Amniotic stem cell (primary cell): ENCODE data around the gene FAM50B.

Experiments used
- DNase-seq: peaks from one replicate; lab custom pipeline; 2025; lab: John Stamatoyannopoulos, UW

The FAM50B gene

DNA sequence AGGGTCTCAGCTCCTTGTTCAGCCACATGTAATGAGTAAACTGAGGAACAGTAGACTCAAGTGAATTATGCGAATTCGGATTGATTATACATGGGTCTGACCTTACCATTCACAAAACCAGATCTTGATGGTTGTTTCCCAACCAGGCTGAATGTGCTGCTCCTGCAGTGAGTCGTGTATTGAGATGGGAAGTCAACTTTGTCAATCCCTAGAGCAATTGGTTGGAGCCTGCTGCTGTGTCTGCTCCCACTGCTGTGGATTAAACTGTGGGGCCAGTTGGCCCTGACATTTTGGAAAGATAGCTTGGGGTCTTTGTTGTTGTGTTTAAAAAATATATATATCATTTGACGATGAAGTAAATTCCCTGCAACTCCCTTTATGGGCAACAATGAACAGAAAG is 23.9 kb downstream of the FAM50B start:
- no peak for DNase-seq

DNA sequence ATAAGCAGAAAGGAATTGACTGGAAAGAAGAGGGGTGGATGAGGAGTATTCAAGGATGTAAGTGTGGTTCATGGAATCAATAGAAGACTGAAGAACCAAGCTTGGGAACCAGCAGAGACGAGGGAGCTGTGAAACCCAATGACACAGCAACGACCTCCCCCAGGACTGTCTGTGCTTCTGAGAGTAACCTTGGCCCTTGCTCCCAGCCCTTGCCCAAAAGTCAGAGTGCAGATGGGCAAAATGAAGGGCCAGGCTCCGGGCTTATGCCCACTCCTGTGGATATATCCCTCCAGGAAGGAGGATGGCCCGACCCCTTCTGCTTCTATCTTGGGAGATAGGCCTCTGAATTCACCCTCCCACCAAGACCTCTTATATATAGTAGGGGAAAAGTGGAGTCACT is 24.9 kb downstream of the FAM50B start:
- DNase-seq = no peak

DNA sequence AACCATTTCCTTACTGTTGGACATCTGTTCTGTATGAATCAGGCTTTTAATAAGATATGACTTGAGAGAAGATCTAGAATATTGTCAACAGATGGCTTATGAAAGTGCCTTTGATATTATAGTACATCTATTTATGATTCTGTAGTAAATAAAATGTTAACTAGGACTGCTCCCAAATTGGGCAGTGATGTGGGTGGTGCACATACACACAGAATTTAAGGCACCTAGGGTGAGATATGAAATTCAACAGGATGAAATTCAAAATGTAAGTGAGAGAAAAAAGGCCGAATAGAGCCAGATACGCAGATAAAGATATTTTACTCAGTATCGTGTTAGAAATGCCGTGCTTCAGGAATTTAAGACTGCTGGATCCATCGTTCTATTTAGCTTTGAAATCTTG is 26.3 kb downstream of the FAM50B start:
- no peak for DNase-seq

- no peak for DNase-seq
Observed at GRCh38 chr6:3876101-3876500, 26.9 kb downstream of the FAM50B start.

DNA sequence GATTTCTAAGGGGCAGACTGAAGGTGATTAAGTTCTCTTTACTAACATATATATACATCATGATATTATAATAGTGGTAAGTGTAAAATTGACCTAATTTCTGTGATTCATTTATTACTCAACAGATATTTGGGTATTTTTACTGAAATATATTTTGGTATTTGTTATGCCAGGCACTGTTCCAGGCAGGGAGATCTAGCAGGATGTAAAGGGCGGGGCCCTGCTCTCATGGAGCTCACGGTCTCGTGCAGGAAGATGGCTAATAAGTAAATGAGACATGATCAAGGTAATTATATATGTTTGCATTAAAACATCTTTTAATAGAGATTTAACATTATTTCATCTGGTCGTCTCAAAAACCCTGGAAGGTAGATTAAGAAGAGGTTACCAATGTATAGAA is 27.7 kb downstream of the FAM50B start:
- DNase-seq = no peak

- no peak for DNase-seq
Observed at GRCh38 chr6:3878048-3878666, 29.0 kb downstream of the FAM50B start.

DNA sequence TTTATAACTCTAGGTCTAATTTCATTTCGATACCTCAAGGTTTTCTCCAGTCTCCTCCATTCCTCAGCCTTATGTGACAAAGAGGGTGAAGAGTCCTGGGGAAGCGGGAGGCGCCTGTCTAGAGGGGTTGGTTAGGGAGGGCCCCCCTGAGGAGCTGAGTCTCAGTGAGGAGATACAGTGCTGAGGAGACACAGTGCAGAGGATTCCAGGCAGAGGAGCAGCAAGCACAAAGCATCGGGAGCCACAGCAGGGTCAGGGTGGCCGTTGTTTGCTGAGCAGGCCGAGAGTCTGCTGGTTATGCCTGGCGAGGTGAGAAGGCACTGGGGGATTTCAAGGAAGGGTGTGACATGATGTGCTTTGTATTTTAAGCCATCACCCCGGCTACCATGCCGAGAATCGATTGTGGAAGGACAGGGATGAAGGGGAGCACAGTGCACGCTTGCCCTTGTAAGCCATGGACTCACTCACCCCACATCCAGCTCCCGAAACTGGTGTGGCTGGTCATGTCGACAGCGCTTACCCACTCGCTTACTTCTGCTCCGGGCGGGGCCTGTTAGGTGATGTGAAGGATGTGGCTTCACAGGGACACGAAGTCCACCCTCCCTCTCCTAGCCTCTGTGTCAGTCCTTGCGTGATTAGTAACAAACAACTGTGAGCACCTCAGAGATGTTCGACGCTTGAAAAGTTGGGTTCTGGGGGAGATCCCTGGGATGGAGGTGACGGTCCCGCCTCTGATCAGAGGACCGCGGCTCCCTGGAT is 30.2 kb downstream of the FAM50B start:
- DNase-seq = no peak

DNA sequence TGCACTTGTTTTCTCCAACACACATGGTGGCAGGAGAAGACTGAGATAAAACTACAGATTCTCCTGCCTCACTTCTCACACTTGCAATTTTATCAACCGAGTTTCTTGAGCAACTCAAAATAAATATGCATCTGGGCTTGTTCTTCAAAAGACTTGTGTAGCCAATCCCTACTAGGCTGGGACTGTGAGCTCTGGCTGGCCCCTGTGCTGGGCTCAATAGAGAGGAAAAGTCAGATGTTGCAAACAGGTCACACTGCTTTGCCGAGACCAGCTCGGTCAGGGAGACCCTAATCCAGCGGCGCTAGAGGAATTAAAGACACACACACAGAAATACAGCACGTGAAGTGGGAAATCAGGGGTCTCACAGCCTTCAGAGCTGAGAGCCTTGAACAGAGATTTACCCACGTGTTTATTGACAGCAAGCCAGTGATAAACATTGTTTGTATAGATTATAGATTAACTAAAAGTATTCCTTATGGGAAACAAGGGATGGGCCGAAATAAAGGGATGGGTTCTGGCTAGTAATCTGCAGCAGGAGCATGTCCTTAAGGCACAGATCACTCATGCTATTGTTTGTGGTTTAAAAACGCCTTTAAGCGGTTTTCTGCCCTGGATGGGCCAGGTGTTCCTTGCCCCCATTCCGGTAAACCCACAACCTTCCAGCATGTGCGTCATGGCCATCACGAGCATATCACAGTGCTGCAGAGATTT is 32.7 kb downstream of the FAM50B start:
- DNase-seq = no peak

DNA sequence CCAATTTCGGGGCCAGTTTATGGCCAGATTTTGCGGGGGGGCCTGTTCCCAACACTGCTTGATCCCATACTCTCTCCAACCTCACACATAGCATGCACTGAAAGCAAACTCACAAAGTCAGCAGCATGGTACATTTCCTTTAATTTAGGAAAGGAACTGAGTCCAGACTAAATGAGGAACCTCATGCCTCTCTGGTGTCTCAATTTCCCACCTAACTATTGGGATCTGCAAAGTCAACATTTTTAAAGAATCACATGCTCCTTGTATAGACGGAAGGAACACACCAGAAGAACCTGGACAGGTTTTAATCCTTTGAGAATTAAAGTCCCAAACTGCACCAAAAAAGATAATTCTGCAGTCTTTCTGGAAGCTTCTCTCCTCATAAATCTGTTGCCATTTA is 33.3 kb downstream of the FAM50B start:
- DNase-seq = no peak

DNA sequence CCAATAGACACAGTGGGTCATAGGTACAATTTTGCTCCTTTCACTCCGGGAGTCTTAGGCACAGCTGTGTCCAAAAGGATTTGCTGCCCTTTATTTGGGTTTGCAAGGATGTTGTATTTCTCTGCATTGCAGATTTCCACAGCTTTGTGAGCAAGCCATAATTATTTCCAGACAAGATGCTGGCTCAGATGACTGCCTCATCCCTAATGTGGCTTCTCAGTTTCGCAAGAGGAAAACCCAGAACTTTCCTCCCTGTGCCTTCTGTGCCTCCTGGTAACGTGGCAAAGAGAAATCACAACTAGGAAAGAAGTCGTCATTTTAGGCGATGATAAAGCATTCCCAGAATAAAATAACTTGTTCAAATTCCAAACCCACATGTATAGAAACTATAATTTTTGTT is 33.7 kb downstream of the FAM50B start:
- DNase-seq = peak; percentile 64

- no peak for DNase-seq
Observed at GRCh38 chr6:3884007-3884745, 35.0 kb downstream of the FAM50B start.

DNA sequence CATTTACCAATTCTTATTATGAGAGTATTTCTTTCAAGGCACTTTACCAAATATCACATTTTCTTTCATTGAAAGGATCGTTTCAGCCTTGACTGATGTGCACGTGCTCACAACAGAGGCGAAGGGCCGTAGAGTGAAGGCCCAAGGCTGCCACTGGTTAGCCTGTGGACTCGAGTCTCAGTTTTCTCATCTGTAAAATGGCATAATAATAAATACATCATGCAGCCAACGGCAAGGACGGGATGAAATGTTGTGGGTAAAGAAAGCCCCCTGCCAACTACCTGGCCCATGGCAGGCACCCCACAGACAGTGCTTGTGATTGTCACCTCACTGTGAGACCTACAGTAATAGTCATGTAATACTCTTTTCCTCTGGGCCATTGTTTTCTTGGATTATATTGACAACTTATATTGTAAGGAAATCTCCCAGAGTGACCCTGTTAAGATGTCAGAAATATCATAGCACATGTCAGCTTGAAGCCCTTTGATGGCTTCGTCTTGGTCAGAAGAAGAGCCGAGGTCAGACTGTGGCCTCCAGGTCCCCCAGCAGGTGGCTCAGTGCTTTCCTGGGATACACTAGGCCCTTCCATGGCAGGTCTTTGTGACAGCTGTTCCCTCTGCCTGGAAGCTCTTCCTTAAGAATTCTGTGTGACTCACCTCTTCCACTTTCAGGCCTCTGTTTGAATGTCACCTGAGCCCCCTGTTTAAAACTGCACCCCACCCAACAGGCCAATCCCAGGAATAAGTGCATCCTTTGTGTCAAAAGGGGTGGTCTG is 36.3 kb downstream of the FAM50B start:
- no peak for DNase-seq

DNA sequence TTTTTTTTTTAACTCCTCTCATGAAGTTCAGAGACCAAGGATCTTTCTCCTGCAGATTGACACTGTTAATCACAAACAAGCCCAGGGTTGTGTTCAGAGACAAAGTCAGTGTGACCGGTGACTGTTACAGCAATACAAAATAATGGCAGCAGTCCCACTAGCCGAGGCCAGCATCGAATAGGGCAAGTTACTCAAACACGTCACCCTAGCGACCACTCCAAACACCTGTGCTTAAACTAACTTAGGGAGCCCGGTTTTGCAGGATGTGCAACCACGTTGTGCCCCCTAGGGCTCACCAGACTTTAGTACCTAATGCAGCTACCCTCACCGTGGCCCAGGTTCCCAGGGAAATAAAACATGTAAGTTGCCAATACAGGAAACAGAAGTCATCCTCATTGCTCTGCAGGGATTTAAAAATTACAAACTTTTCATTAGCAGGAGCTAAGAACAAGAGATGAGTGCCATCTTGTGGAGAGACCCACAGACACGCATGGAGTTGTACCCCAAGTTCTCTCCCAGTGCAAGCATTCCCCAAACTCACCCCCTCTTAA is 38.1 kb downstream of the FAM50B start:
- no peak for DNase-seq

DNA sequence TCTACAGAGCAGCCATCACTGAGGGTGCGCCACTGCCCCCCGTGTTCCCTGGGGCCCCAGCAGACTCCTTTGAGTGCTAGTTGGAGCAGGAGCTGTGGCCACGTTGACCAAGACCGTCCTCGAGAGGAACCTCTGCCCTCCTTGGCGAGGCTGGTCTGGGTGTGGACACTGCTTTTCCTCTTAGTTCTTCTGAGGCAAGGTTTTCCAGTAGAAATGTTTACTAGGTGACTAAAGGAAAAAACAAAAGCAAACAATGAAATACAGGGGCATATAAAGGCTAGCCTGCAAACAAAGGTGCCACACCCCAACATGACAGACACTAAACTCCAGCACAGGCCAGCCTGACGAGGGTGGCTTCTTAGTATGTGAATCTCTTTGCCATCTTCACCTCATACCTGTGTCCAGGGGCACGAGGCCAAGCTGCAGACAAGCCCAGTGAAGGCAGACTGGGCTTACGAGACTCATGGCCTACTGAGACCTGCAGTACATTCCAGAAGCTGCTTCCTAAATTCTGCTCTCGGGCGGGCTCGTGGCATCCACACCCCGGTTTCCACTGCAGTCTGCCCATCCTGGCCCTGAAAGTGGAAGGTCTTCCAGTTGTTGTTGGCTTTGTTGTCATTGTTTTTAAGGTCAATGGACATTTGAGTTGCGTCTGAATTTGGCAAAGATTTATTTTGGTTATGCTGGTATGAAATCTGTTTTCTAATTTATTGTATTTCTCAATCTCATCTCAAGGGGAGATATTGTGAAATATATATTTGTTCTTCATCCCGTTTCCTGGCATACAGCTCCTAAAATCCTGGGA is 39.2 kb downstream of the FAM50B start:
- no peak for DNase-seq

GRCh38 chr6:3890047-3890446 is 40.9 kb downstream of the FAM50B start:
- no peak for DNase-seq

DNA sequence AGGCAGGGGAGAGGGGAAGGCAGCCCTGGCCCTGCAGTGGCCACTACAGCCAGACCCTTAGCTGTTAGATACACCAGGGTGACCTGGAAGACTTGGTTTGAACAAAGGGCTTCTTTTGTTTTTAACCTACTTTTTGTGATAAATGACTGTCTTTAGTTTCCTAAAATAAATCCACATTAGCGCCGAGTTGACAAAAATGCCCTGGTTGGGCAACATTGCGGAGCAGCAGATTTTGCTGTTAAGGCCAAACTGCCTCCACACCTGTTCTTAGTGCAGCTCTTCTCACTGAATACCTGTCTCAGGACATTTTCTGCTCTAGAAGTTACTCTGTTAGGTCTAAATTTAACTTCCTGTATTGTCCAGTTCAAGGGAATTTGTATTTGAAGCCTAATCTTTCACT is 42.7 kb downstream of the FAM50B start:
- DNase-seq = no peak

- no peak for DNase-seq
Observed at GRCh38 chr6:3892603-3893002, 43.4 kb downstream of the FAM50B start.

- DNase-seq = no peak
Observed at GRCh38 chr6:3893487-3893886, 44.3 kb downstream of the FAM50B start.

GRCh38 chr6:3893917-3894316 is 44.7 kb downstream of the FAM50B start:
- no peak for DNase-seq

GRCh38 chr6:3894590-3895311 is 45.6 kb downstream of the FAM50B start:
- no peak for DNase-seq
